Endothelial cell of umbilical vein (primary cell): ENCODE results near the gene ELOVL6. TPM values are rescaled to one million over a fixed set of nuclear protein-coding genes. Genes with fewer than 3 reads are reported as not detected.

Experiments used
- BruUV-seq: library from RNA; stranded (reverse); fragments of 400-500 nt; replicated peaks from 2 replicates; lab custom pipeline; 2021; lab: Mats Ljungman, UMichigan
- CTCF ChIA-PET: fragments of 300-600, 350-600 bp; sonication (Branson Sonifier 250); formaldehyde crosslinking; loops from one replicate; lab custom pipeline; 2021; ENCODE audit warnings: antibody characterized with exemption, inconsistent platforms; lab: Charles Lee
- POLR2A ChIA-PET: fragments of 300-600, 350-600 bp; sonication (Branson Sonifier 250); formaldehyde crosslinking; loops from one replicate; lab custom pipeline; 2021; ENCODE audit warnings: antibody characterized with exemption, inconsistent platforms; lab: Charles Lee
- DNase-seq: peaks from one replicate; pipeline ENCODE4 v3.0.0-alpha.2; 2011; ENCODE audit warnings: low read depth, low spot score
- FAIRE-seq: peaks from 2 replicates; lab custom pipeline; 2011; peaks lifted over from hg19 to GRCh38; lab: Jason Lieb, UNC
- H2AFZ ChIP-seq: 2 replicates; pipeline ENCODE4 v1.6.0; 2012; ENCODE audit warnings: low read depth, low read length, control low read depth, inconsistent platforms
- H3K27ac ChIP-seq: 2 replicates; pipeline ENCODE4 v1.5.1; 2011; ENCODE audit warnings: low read depth, mild to moderate bottlenecking, control low read depth, low read length, moderate library complexity; ENCODE audit not compliant: insufficient read depth
- H3K27me3 ChIP-seq, 2 experiments: 2 replicates each; pipeline versions ENCODE4 v1.6.0 to v1.6.1; 2011; ENCODE audit warnings: low read length in 2 of 2, mixed read lengths in 1 of 2; ENCODE audit not compliant: control insufficient read depth in 2 of 2, insufficient read depth in 2 of 2
- H3K36me3 ChIP-seq, 2 experiments: 2 replicates in 1 of 2; 3 replicates in 1 of 2; pipeline ENCODE4 v1.5.1; 2011; ENCODE audit warnings: low read length in 2 of 2, mild to moderate bottlenecking in 1 of 2, moderate library complexity in 1 of 2; ENCODE audit not compliant: control insufficient read depth in 2 of 2, insufficient read depth in 2 of 2; ENCODE audit errors: extremely low read depth in 1 of 2
- H3K4me1 ChIP-seq: 3 replicates; pipeline ENCODE4 v1.5.1; 2011; ENCODE audit warnings: mild to moderate bottlenecking, low read length; ENCODE audit not compliant: control insufficient read depth, insufficient read depth; ENCODE audit errors: extremely low read depth
- H3K4me2 ChIP-seq: 2 replicates; pipeline ENCODE4 v1.6.1; 2011; ENCODE audit warnings: low read length, control low read depth, mixed read lengths; ENCODE audit not compliant: insufficient read depth
- H3K4me3 ChIP-seq, 3 experiments: fragments of 200-600 bp in 1 of 3; sonication (generic), shearing (Covaris generic) in 1 of 3; replicated peaks in 1 of 3; 2 replicates each; pipeline ENCODE4 v1.5.1; 2011 to 2016; ENCODE audit warnings: control low read depth in 3 of 3, low read length in 3 of 3, mild to moderate bottlenecking in 2 of 3, inconsistent platforms in 1 of 3, low read depth in 1 of 3, moderate library complexity in 1 of 3; ENCODE audit not compliant: insufficient read depth in 1 of 3
- H3K79me2 ChIP-seq: 2 replicates; pipeline ENCODE4 v1.6.0; 2012; ENCODE audit warnings: low read length, inconsistent platforms; ENCODE audit not compliant: control insufficient read depth, insufficient read depth
- H3K9ac ChIP-seq: replicated peaks from 2 replicates; pipeline ENCODE3; 2011; ENCODE audit warnings: low read length, control low read depth; ENCODE audit not compliant: insufficient read depth; ENCODE audit errors: extremely low read depth
- H3K9me1 ChIP-seq: replicated peaks from 3 replicates; pipeline ENCODE4 v1.6.0; 2011; ENCODE audit warnings: mild to moderate bottlenecking, low read length; ENCODE audit not compliant: control insufficient read depth, insufficient read depth; ENCODE audit errors: extremely low read depth
- H3K9me3 ChIP-seq: replicated peaks from 2 replicates; pipeline ENCODE4 v1.5.1; 2012; ENCODE audit warnings: low read length, inconsistent platforms; ENCODE audit not compliant: control insufficient read depth, insufficient read depth
- H4K20me1 ChIP-seq: replicated peaks from 2 replicates; pipeline ENCODE3; 2011; ENCODE audit warnings: mild to moderate bottlenecking, low read length; ENCODE audit not compliant: control insufficient read depth, insufficient read depth; ENCODE audit errors: extremely low read depth
- FOS ChIP-seq: IDR thresholded peaks from 2 replicates; pipeline ENCODE4 v1.6.1; 2011; ENCODE audit warnings: mild to moderate bottlenecking, low read length, moderate library complexity, borderline replicate concordance; ENCODE audit not compliant: insufficient read depth
- GATA2 ChIP-seq: IDR thresholded peaks from 2 replicates; pipeline ENCODE4 v1.7.0; 2011; ENCODE audit warnings: low read depth, mild to moderate bottlenecking, moderate library complexity, mixed read lengths, low read length; ENCODE audit not compliant: insufficient read length, insufficient read depth
- dilution Hi-C: fragments of 300-500 bp; cut with MboI; formaldehyde crosslinking; loops from one replicate; pipeline ENCODE4 v1.15.0; 2019; ENCODE audit warnings: low sequenced_read_pairs; ENCODE audit not compliant: extremely low pct_ligation_motif_present
- intact Hi-C: fragments of 100-400 bp; cut with micrococcal nuclease; formaldehyde crosslinking; loops from one replicate; pipeline ENCODE4 v1.10.0; 2022
- polyA plus RNA-seq, 4 experiments: library from polyadenylated mRNA; depleted of rRNA in 3 of 4; stranded (reverse) in 3 of 4; unstranded in 1 of 4; fragments of >200 nt; gene quantifications; 2 replicates each; pipeline versions ENCODE4 v1.2.1 to v1.2.3, GENCODE V29; 2011 to 2012; ENCODE audit warnings: missing spikeins in 1 of 4
- total RNA-seq: library from RNA; stranded (reverse); gene quantifications from 2 replicates; pipeline ENCODE4 v1.2.3, GENCODE V29; 2021
- TF ChIP-seq, protein P1 (sequence below): IDR thresholded peaks from 2 replicates; pipeline ENCODE4 v1.6.1; 2011; ENCODE audit not compliant: insufficient read depth, insufficient read length

ELOVL6 gene
- total and polyA plus RNA-seq, 2 donors (not counting 3 experiments of a cell fraction or from before 2014, with no cell fraction given): 6.4 to 26.1 TPM

DNA sequence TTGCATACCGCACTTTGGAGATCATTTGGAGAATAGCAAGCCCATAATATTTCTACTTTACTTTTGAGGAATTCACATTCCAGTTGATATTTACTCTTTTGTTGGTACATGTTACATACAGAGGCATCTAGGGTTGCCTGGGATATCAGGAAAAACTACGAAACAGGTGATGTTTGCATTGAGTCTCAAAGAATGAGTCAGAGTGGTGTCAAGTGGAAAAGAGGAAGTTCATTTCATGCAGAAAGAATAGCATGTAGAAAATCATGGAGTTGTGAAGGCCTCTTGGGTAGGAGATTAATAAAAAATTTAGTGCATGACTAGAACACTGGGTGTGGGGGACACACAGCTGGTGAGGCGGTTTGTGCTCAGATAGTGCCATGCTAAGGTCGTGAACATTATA, 33.5 kb upstream of the ELOVL6 start:
- peaks cover 0 to 2% of the 10 kb centered on the region in 2 experiments for H3K27me3 ChIP-seq
- H3K4me3 ChIP-seq: no peak overlapping the region
- no peak overlapping the region for H3K27ac ChIP-seq
- TF ChIP-seq FOS (no peak), GATA2 (no peak)
- H3K4me2 ChIP-seq: no peak overlapping the region
- no peak for FAIRE-seq
- H3K36me3 ChIP-seq: no peaks in the 10 kb centered on the region
- H3K9me3 ChIP-seq: no peaks in the 10 kb centered on the region
- H4K20me1 ChIP-seq: no peaks in the 10 kb centered on the region
- no TSS peak for BruUV-seq
- POLR2A ChIA-PET: no interaction called here
- CTCF ChIA-PET: no interaction called here
- DNase-seq: no peak
- dilution Hi-C loops: no loop called here
- no peak overlapping the region for H3K9ac ChIP-seq
- no peak overlapping the region for H2AFZ ChIP-seq
- H3K79me2 ChIP-seq: no peaks in the 10 kb centered on the region
- intact Hi-C loops: no loop called here
- no peaks in the 10 kb centered on the region for H3K9me1 ChIP-seq
- H3K4me1 ChIP-seq: no peaks in the 10 kb centered on the region

DNA sequence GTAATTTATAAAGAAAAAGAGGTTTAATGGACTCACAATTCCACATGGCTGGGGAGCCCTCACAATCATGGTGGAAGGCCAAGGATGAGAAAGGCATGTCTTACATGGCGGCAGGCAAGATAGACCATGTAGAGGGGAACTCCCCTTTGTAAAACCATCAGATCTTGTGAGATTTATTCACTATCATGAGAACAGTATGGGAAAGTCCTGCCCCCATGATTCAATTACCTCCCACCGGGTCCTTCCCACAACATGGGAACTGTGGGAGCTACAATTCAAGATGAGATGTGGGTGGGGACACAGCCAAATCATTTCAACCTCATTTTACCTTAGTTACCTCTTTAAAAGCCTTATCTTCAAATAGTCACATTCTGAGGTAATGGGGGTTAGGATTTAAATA, 30.9 kb upstream of the ELOVL6 start:
- ChIA-PET CTCF (no interaction called here), POLR2A (no interaction called here)
- FAIRE-seq (no peak), DNase-seq (no peak)
- H3K9me1 ChIP-seq: no peaks in the 10 kb centered on the region
- H3K4me1 ChIP-seq: no peaks in the 10 kb centered on the region
- no peak overlapping the region for H3K4me2 ChIP-seq
- no peak overlapping the region for H3K4me3 ChIP-seq
- no peaks in the 10 kb centered on the region for H3K9me3 ChIP-seq
- dilution Hi-C loops: no loop called here
- H3K27ac ChIP-seq: no peak overlapping the region
- H4K20me1 ChIP-seq: no peaks in the 10 kb centered on the region
- H3K27me3 ChIP-seq: no peaks in the 10 kb centered on the region
- no peaks in the 10 kb centered on the region for H3K36me3 ChIP-seq
- intact Hi-C loops: no loop called here
- H3K9ac ChIP-seq: no peak overlapping the region
- BruUV-seq: no TSS peak
- H2AFZ ChIP-seq: no peak overlapping the region
- TF ChIP-seq, protein P1, sequence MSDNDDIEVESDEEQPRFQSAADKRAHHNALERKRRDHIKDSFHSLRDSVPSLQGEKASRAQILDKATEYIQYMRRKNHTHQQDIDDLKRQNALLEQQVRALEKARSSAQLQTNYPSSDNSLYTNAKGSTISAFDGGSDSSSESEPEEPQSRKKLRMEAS: no peak
- TF ChIP-seq FOS: no peak
- no peaks in the 10 kb centered on the region for H3K79me2 ChIP-seq
